Keratinocyte (primary cell): ENCODE measurements around the gene PCDH15. TPM values are rescaled to one million over a fixed set of nuclear protein-coding genes. Genes with fewer than 3 reads are reported as not detected.

Experiments used
- DNase-seq: peaks from one replicate; pipeline ENCODE4 v3.0.0-alpha.2; 2011; ENCODE audit warnings: low read depth, missing footprints, low spot score
- FAIRE-seq: peaks from 2 replicates; lab custom pipeline; 2011; peaks lifted over from hg19 to GRCh38; lab: Jason Lieb, UNC
- H2AFZ ChIP-seq: 2 replicates; pipeline ENCODE4 v1.6.0; 2012; ENCODE audit warnings: low read length, control low read depth, inconsistent platforms; ENCODE audit not compliant: control insufficient read depth
- H3K27ac ChIP-seq: 2 replicates; pipeline ENCODE4 v1.5.1; 2011; ENCODE audit warnings: low read length; ENCODE audit not compliant: control insufficient read depth, insufficient read depth
- H3K27me3 ChIP-seq: 3 replicates; pipeline ENCODE4 v1.6.0; 2011; ENCODE audit warnings: low read length; ENCODE audit not compliant: control insufficient read depth, insufficient read depth; ENCODE audit errors: extremely low read depth
- H3K36me3 ChIP-seq, 2 experiments: 2 replicates in 1 of 2; 3 replicates in 1 of 2; pipeline ENCODE4 v1.5.1; 2011; ENCODE audit warnings: low read length in 2 of 2, mild to moderate bottlenecking in 1 of 2; ENCODE audit not compliant: control insufficient read depth in 2 of 2, insufficient read depth in 2 of 2; ENCODE audit errors: extremely low read depth in 1 of 2
- H3K4me1 ChIP-seq: 3 replicates; pipeline ENCODE4 v1.5.1; 2011; ENCODE audit warnings: low read length; ENCODE audit not compliant: control insufficient read depth, insufficient read depth; ENCODE audit errors: extremely low read depth
- H3K4me2 ChIP-seq: 3 replicates; pipeline ENCODE4 v1.6.0; 2011; ENCODE audit warnings: low read depth, low read length; ENCODE audit not compliant: control insufficient read depth, insufficient read depth; ENCODE audit errors: extremely low read depth
- H3K4me3 ChIP-seq, 3 experiments: fragments of 200-600 bp in 1 of 3; sonication (generic) in 1 of 3; 2 replicates in 2 of 3; 3 replicates in 1 of 3; pipeline ENCODE4 v1.5.1; 2011 to 2016; ENCODE audit warnings: low read length in 3 of 3, mild to moderate bottlenecking in 3 of 3, control low read depth in 2 of 3, inconsistent platforms in 1 of 3, low read depth in 1 of 3, mixed read lengths in 1 of 3, mixed run types in 1 of 3, moderate library complexity in 1 of 3; ENCODE audit not compliant: control insufficient read depth in 2 of 3, insufficient read depth in 2 of 3; ENCODE audit errors: extremely low read depth in 1 of 3
- H3K79me2 ChIP-seq: 2 replicates; pipeline ENCODE4 v1.6.0; 2012; ENCODE audit warnings: low read length; ENCODE audit not compliant: control insufficient read depth, insufficient read depth
- H3K9ac ChIP-seq: 3 replicates; pipeline ENCODE4 v1.6.0; 2011; ENCODE audit warnings: low read length; ENCODE audit not compliant: control insufficient read depth, insufficient read depth; ENCODE audit errors: extremely low read depth
- H3K9me1 ChIP-seq: 3 replicates; pipeline ENCODE4 v1.6.0; 2011; ENCODE audit warnings: low read length; ENCODE audit not compliant: control insufficient read depth, insufficient read depth; ENCODE audit errors: extremely low read depth
- H3K9me3 ChIP-seq: 2 replicates; pipeline ENCODE4 v1.5.1; 2012; ENCODE audit warnings: low read depth, low read length; ENCODE audit not compliant: control insufficient read depth
- H4K20me1 ChIP-seq: 3 replicates; pipeline ENCODE4 v1.6.0; 2011; ENCODE audit warnings: low read length; ENCODE audit not compliant: control insufficient read depth, insufficient read depth; ENCODE audit errors: extremely low read depth
- CTCF ChIP-seq, 3 experiments: IDR thresholded peaks in 1 of 3; conservative IDR thresholded peaks in 1 of 3; optimal IDR thresholded peaks in 1 of 3; 2 replicates in 2 of 3; 3 replicates in 1 of 3; pipeline versions ENCODE3 to v1.5.1; 2011; ENCODE audit warnings: low read length in 3 of 3, mild to moderate bottlenecking in 3 of 3, moderate library complexity in 2 of 3, control low read depth in 1 of 3, inconsistent platforms in 1 of 3; ENCODE audit not compliant: insufficient read depth in 2 of 3; ENCODE audit errors: extremely low read depth in 1 of 3
- EZH2 ChIP-seq: IDR thresholded peaks from one replicate; pipeline ENCODE4 v1.6.1; 2012; ENCODE audit warnings: inconsistent platforms, mild to moderate bottlenecking, low read length, moderate library complexity
- dilution Hi-C: fragments of 300-500 bp; cut with MboI; formaldehyde crosslinking; loops from one replicate; pipeline ENCODE4 v1.7.0; 2020; ENCODE audit warnings: low sequenced_read_pairs; ENCODE audit not compliant: extremely low pct_ligation_motif_present
- polyA plus RNA-seq, 5 experiments: library from polyadenylated mRNA; depleted of rRNA in 3 of 5; stranded (reverse) in 3 of 5; stranded (forward) in 1 of 5; unstranded in 1 of 5; fragments of >200 nt; gene quantifications; 1 replicate in 1 of 5; 2 replicates in 3 of 5; 3 replicates in 1 of 5; pipeline versions ENCODE4 v1.2.1 to v1.2.3, GENCODE V29; 2011 to 2012; ENCODE audit warnings: missing spikeins in 2 of 5, low read depth in 1 of 5, low replicate concordance in 1 of 5

The PCDH15 gene
- polyA plus RNA-seq, 1 donor (not counting 4 experiments of a cell fraction or from before 2014, with no cell fraction given) = not detected

GRCh38 chr10:54576541-54576940 lies 224.5 kb downstream of the PCDH15 start:
- H4K20me1 ChIP-seq = no peaks in the 10 kb centered on the region
- H3K27ac ChIP-seq = no peak overlapping the region
- no peaks in the 10 kb centered on the region for H3K79me2 ChIP-seq
- no peak overlapping the region for H3K4me3 ChIP-seq
- no peak for TF ChIP-seq EZH2
- TF ChIP-seq CTCF (optimal IDR thresholded peaks at IDR 0.05 in 1 of 3, IDR thresholded peaks at IDR 0.05 in 1 of 3, conservative IDR thresholded peaks at IDR 0.05 in 1 of 3; ENCODE audit: extremely low read depth in 1 of 3, insufficient read depth in 2 of 3, low read length in 3 of 3) = no peak
- dilution Hi-C loops = no loop called here
- H3K9ac ChIP-seq = no peak overlapping the region
- H2AFZ ChIP-seq = no peak overlapping the region
- no peaks in the 10 kb centered on the region for H3K9me3 ChIP-seq
- H3K9me1 ChIP-seq = no peaks in the 10 kb centered on the region
- no peak overlapping the region for H3K4me2 ChIP-seq
- no peaks in the 10 kb centered on the region for H3K4me1 ChIP-seq
- H3K36me3 ChIP-seq = no peaks in the 10 kb centered on the region
- DNase-seq = no peak
- no peak for FAIRE-seq
- H3K27me3 ChIP-seq = no peaks in the 10 kb centered on the region

GRCh38 chr10:54559498-54559897 lies 241.5 kb downstream of the PCDH15 start:
- H2AFZ ChIP-seq = no peak overlapping the region
- H3K36me3 ChIP-seq = no peaks in the 10 kb centered on the region
- no peak overlapping the region for H3K27ac ChIP-seq
- dilution Hi-C loops = no loop called here
- H3K9me1 ChIP-seq = no peaks in the 10 kb centered on the region
- H3K4me1 ChIP-seq = no peaks in the 10 kb centered on the region
- H3K9me3 ChIP-seq = no peaks in the 10 kb centered on the region
- DNase-seq (no peak), FAIRE-seq (no peak)
- H3K4me3 ChIP-seq = no peak overlapping the region
- no peak overlapping the region for H3K4me2 ChIP-seq
- H4K20me1 ChIP-seq = no peaks in the 10 kb centered on the region
- H3K9ac ChIP-seq = no peak overlapping the region
- no peaks in the 10 kb centered on the region for H3K27me3 ChIP-seq
- TF ChIP-seq CTCF (optimal IDR thresholded peaks at IDR 0.05 in 1 of 3, IDR thresholded peaks at IDR 0.05 in 1 of 3, conservative IDR thresholded peaks at IDR 0.05 in 1 of 3; ENCODE audit: extremely low read depth in 1 of 3, insufficient read depth in 2 of 3, low read length in 3 of 3) (no peak), EZH2 (no peak)
- no peaks in the 10 kb centered on the region for H3K79me2 ChIP-seq
